Measurements from ENCODE around the gene DLEC1.

DLEC1 gene

GRCh38 chr3:38167591-38167990 is 128.6 kb downstream of the DLEC1 start:
- TF ChIP-seq, protein P1, sequence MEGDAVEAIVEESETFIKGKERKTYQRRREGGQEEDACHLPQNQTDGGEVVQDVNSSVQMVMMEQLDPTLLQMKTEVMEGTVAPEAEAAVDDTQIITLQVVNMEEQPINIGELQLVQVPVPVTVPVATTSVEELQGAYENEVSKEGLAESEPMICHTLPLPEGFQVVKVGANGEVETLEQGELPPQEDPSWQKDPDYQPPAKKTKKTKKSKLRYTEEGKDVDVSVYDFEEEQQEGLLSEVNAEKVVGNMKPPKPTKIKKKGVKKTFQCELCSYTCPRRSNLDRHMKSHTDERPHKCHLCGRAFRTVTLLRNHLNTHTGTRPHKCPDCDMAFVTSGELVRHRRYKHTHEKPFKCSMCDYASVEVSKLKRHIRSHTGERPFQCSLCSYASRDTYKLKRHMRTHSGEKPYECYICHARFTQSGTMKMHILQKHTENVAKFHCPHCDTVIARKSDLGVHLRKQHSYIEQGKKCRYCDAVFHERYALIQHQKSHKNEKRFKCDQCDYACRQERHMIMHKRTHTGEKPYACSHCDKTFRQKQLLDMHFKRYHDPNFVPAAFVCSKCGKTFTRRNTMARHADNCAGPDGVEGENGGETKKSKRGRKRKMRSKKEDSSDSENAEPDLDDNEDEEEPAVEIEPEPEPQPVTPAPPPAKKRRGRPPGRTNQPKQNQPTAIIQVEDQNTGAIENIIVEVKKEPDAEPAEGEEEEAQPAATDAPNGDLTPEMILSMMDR (IDR thresholded peaks at IDR 0.05; ENCODE audit: low read depth, low read length, missing control alignments): no peak
- in situ Hi-C loops (cut with HindIII; ENCODE audit: low pct_ligation_motif_present, low sequenced_read_pairs): no loop called here
- peak overlapping the region; percentile 98 for H3K27ac ChIP-seq
- H3K4me3 ChIP-seq (ENCODE audit: low read depth, low read length): no peak overlapping the region
- no peaks in the 10 kb centered on the region for H3K27me3 ChIP-seq (replicated peaks)
- no peaks in the 10 kb centered on the region for H3K36me3 ChIP-seq (replicated peaks)
- DNase-seq: no peak

DNA sequence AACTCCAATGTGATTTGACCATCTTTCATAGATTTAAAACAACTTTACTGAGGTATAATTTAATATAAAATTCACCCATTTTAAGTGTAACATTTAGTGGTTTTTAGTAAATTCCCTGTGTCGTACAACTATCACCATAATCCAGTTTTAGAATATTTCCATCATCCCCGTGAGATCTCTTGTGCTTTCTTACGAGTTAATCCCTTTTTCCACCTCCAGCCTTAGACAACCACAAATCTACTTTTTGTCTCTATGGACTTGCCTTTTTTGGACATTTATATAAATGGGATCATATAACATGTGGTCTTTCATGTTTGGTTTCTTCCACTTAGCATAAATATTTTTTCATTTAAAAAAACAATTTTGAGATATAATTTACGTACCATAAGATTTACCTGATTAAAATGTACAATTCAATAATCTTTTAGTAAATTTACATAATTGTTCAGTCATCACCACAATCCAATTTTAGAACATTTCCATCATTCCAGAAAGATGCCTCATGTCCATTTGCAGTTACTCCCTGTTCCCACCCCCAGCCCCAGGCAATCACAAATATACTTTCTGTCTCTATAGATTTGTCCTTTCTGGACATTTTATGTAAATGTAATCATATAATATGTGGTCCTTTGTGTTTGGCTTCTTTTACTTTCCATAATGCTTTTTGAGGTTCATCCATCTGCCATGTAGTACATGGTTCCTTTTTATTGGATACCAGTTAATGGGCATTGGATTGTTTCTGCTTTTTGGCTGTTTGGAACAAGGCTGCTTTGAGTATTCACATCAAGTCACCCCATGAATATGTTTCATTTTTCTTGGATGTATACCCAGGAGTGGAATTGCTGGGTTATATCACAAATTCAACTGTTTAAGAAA is 129.4 kb downstream of the DLEC1 start:
- Histone ChIP-seq H3K27me3 (replicated peaks) (no peaks in the 10 kb centered on the region), H3K36me3 (replicated peaks) (no peaks in the 10 kb centered on the region), H3K27ac (peak overlapping the region; percentile 98), H3K4me3 (ENCODE audit: low read depth, low read length) (peak overlapping the region; percentile 5)
- peak; percentile 57 for DNase-seq
- in situ Hi-C loops (cut with HindIII; ENCODE audit: low pct_ligation_motif_present, low sequenced_read_pairs): no loop called here
- TF ChIP-seq, protein P1 (IDR thresholded peaks at IDR 0.05; ENCODE audit: low read depth, low read length, missing control alignments): no peak

GRCh38 chr3:38169027-38169317 is 130.0 kb downstream of the DLEC1 start:
- TF ChIP-seq, protein P1 (IDR thresholded peaks at IDR 0.05; ENCODE audit: low read depth, low read length, missing control alignments): no peak
- H3K27me3 ChIP-seq (replicated peaks): no peaks in the 10 kb centered on the region
- no peaks in the 10 kb centered on the region for H3K36me3 ChIP-seq (replicated peaks)
- no peak for DNase-seq
- in situ Hi-C loops (cut with HindIII; ENCODE audit: low pct_ligation_motif_present, low sequenced_read_pairs): no loop called here
- no peak overlapping the region for H3K4me3 ChIP-seq (ENCODE audit: low read depth, low read length)
- peak overlapping the region; percentile 98 for H3K27ac ChIP-seq

DNA sequence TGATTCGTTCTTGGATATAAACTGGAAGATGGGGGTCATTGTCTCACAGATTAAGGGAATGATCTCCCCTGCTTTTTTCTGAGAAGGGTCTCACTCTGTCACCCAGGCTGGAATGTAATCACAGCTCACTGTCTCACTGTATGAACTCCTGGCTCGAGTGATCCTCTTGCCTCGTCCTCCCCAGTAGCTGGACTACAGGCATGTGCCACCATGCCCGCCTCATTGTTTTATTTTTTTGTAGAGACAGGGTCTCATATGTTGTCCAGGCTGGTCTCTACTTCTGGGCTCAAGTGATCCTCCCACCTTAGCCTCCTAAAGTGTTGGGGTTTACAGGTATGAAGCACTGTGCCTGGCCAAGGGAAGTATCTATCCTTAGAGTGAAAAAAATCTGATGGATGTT is 131.7 kb downstream of the DLEC1 start:
- in situ Hi-C loops (cut with HindIII; ENCODE audit: low pct_ligation_motif_present, low sequenced_read_pairs): no loop called here
- H3K36me3 ChIP-seq (replicated peaks): no peaks in the 10 kb centered on the region
- H3K4me3 ChIP-seq (ENCODE audit: low read depth, low read length): no peak overlapping the region
- TF ChIP-seq, protein P1 (IDR thresholded peaks at IDR 0.05; ENCODE audit: low read depth, low read length, missing control alignments): no peak
- H3K27me3 ChIP-seq (replicated peaks): no peaks in the 10 kb centered on the region
- no peak for DNase-seq
- no peak overlapping the region for H3K27ac ChIP-seq

GRCh38 chr3:38171622-38172021 is 132.6 kb downstream of the DLEC1 start:
- no peaks in the 10 kb centered on the region for H3K36me3 ChIP-seq (replicated peaks)
- no peaks in the 10 kb centered on the region for H3K27me3 ChIP-seq (replicated peaks)
- no peak for DNase-seq
- H3K4me3 ChIP-seq (ENCODE audit: low read depth, low read length): no peak overlapping the region
- H3K27ac ChIP-seq: no peak overlapping the region
- TF ChIP-seq, protein P1 (IDR thresholded peaks at IDR 0.05; ENCODE audit: low read depth, low read length, missing control alignments): no peak
- in situ Hi-C loops (cut with HindIII; ENCODE audit: low pct_ligation_motif_present, low sequenced_read_pairs): no loop called here

Data from brain microvascular endothelial cell (primary cell).